HEK293T (cell line): Measurements from ENCODE around the gene MAST4.

Experiments used
- BHLHE40 ChIP-seq: fragments of 450-650 bp; IDR thresholded peaks from 2 replicates; pipeline ENCODE4 v1.6.1; 2016; ENCODE audit warnings: mild to moderate bottlenecking, moderate library complexity, borderline replicate concordance
- ELF4 ChIP-seq: fragments of 450-650 bp; IDR thresholded peaks from 2 replicates; pipeline ENCODE4 v1.6.1; 2017; ENCODE audit warnings: antibody characterized with exemption
- FOXA1 ChIP-seq: fragments of 450-650 bp; IDR thresholded peaks from 2 replicates; pipeline ENCODE4 v1.6.1; 2016; ENCODE audit warnings: mild to moderate bottlenecking
- FOXM1 ChIP-seq: fragments of 450-650 bp; IDR thresholded peaks from 2 replicates; pipeline ENCODE4 v1.6.1; 2017; ENCODE audit warnings: mild to moderate bottlenecking, borderline replicate concordance
- HDGF ChIP-seq: fragments of 450-650 bp; IDR thresholded peaks from 2 replicates; pipeline ENCODE4 v1.6.1; 2017; ENCODE audit warnings: antibody characterized with exemption, borderline replicate concordance
- NFRKB ChIP-seq: fragments of 450-650 bp; IDR thresholded peaks from 2 replicates; pipeline ENCODE4 v1.6.1; 2016; ENCODE audit warnings: mild to moderate bottlenecking, moderate library complexity
- SP1 ChIP-seq: fragments of 450-650 bp; IDR thresholded peaks from 2 replicates; pipeline ENCODE4 v1.6.1; 2017
- SUZ12 ChIP-seq: fragments of 450-650 bp; IDR thresholded peaks from 2 replicates; pipeline ENCODE4 v1.6.1; 2016; ENCODE audit warnings: mild to moderate bottlenecking
- TARDBP ChIP-seq: fragments of 450-650 bp; IDR thresholded peaks from 2 replicates; pipeline ENCODE4 v1.6.1; 2016
- ZNF384 ChIP-seq: fragments of 450-650 bp; IDR thresholded peaks from 2 replicates; pipeline ENCODE4 v1.6.1; 2016

GRCh38 chr5:66567474-66567873 is 28.7 kb upstream of the MAST4 start:
- TF ChIP-seq BHLHE40 = no peak
- no peak for TF ChIP-seq FOXM1
- no peak for TF ChIP-seq ELF4
- no peak for TF ChIP-seq NFRKB
- no peak for TF ChIP-seq SUZ12
- no peak for TF ChIP-seq TARDBP
- no peak for TF ChIP-seq FOXA1
- no peak for TF ChIP-seq ZNF384
- TF ChIP-seq SP1 = no peak
- no peak for TF ChIP-seq HDGF
